Colonic mucosa (tissue), 4 donors: Measurements from ENCODE around the gene CCR3. TPM values are rescaled to one million over a fixed set of nuclear protein-coding genes. Genes with fewer than 3 reads are reported as not detected.
A peak's percentile ranks its signal among the peaks of the same experiment; 100 is the strongest.

ENCODE experiments used
- DNase-seq: peaks from one replicate; pipeline ENCODE4 v3.0.0-alpha.2; 2020
- H3K27ac ChIP-seq: fragments of 200-600 bp; one replicate; pipeline ENCODE4 v1.8.0; 2021
- H3K27me3 ChIP-seq: fragments of 200-600 bp; one replicate; pipeline ENCODE4 v1.8.0; 2021
- H3K36me3 ChIP-seq: fragments of 200-600 bp; one replicate; pipeline ENCODE4 v1.8.0; 2021
- H3K4me1 ChIP-seq: fragments of 200-600 bp; one replicate; pipeline ENCODE4 v1.8.0; 2021; ENCODE audit warnings: mild to moderate bottlenecking
- H3K4me3 ChIP-seq: fragments of 200-600 bp; one replicate; pipeline ENCODE4 v1.8.0; 2021
- H3K9ac ChIP-seq, 2 donors: one replicate each; pipeline ENCODE4 v1.7.0; 2013; ENCODE audit warnings: control low read depth in 2 of 2, low read depth in 2 of 2, low read length in 2 of 2
- H3K9me3 ChIP-seq: fragments of 200-600 bp; one replicate; pipeline ENCODE4 v1.8.0; 2021
- intact Hi-C: fragments of 100-400 bp; cut with DNase I; formaldehyde crosslinking; loops from one replicate; pipeline ENCODE4 v1.14.1; 2022
- total RNA-seq, 2 donors: library from RNA; stranded (reverse); fragmentation: NEBNext Ultra II Directional in 1 of 2; extraction: Animal tissue kit (Norgen Biotek cat#: 25700) in 1 of 2; gene quantifications; one replicate each; pipeline ENCODE4 v1.2.1, GENCODE V29; 2021
- TF ChIP-seq, protein P1 (sequence below): fragments of 200-600 bp; IDR thresholded peaks from one replicate; pipeline ENCODE4 v1.8.0; 2022; ENCODE audit warnings: antibody characterized with exemption, mild to moderate bottlenecking
- donor health status: healthy.
- donor health status: DM: no; HTN: no; CAD: no.
- donor health status: DM: no; HTN: no; CAD: no.

Gene CCR3
- total RNA-seq, 2 donors from 2014 or later: not detected

DNA sequence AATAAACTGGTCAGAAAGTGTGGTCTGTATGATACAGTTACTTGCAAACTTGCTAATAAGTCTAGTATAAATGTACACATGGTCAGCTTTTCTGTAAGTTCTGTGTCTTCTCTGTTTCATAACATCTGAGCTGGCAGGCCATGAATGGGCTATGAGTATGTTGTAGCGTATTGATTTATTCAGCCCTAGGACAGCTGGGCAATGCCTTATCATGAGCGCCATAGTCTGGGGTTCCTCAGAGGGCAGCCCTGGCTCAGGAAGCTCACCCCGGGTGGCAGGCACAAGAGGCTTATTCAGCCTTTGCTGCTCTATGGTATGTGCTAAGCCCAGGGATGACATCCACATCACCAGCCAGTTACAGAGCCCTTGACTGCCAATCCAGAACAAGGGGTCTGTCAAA is 61.0 kb downstream of the CCR3 start:
- Histone ChIP-seq H3K4me1 (no peaks in the 10 kb centered on the region), H3K27me3 (no peaks in the 10 kb centered on the region), H3K9me3 (no peaks in the 10 kb centered on the region), H3K27ac (no peak overlapping the region), H3K36me3 (no peaks in the 10 kb centered on the region), H3K9ac (no peak overlapping the region), H3K4me3 (no peak overlapping the region)
- intact Hi-C loops: no loop called here
- DNase-seq: no peak
- TF ChIP-seq, protein P1, sequence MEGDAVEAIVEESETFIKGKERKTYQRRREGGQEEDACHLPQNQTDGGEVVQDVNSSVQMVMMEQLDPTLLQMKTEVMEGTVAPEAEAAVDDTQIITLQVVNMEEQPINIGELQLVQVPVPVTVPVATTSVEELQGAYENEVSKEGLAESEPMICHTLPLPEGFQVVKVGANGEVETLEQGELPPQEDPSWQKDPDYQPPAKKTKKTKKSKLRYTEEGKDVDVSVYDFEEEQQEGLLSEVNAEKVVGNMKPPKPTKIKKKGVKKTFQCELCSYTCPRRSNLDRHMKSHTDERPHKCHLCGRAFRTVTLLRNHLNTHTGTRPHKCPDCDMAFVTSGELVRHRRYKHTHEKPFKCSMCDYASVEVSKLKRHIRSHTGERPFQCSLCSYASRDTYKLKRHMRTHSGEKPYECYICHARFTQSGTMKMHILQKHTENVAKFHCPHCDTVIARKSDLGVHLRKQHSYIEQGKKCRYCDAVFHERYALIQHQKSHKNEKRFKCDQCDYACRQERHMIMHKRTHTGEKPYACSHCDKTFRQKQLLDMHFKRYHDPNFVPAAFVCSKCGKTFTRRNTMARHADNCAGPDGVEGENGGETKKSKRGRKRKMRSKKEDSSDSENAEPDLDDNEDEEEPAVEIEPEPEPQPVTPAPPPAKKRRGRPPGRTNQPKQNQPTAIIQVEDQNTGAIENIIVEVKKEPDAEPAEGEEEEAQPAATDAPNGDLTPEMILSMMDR: no peak

GRCh38 chr3:46304739-46305138 is 62.5 kb downstream of the CCR3 start:
- DNase-seq: no peak
- H3K4me1 ChIP-seq: no peaks in the 10 kb centered on the region
- TF ChIP-seq, protein P1: no peak

GRCh38 chr3:46312991-46313390 is 70.7 kb downstream of the CCR3 start:
- no peaks in the 10 kb centered on the region for H3K27me3 ChIP-seq
- no peak overlapping the region for H3K27ac ChIP-seq
- intact Hi-C loops: no loop called here
- DNase-seq: peak; percentile 38
- no peaks in the 10 kb centered on the region for H3K9me3 ChIP-seq
- no peaks in the 10 kb centered on the region for H3K36me3 ChIP-seq
- no peak overlapping the region for H3K9ac ChIP-seq
- H3K4me3 ChIP-seq: no peak overlapping the region
- TF ChIP-seq, protein P1: no peak
- no peaks in the 10 kb centered on the region for H3K4me1 ChIP-seq

More at GRCh38 chr3:46304739-46305138, 62.5 kb downstream of the CCR3 start:
- no peaks in the 10 kb centered on the region for H3K9me3 ChIP-seq
- H3K36me3 ChIP-seq: no peaks in the 10 kb centered on the region
- H3K4me3 ChIP-seq: no peak overlapping the region
- H3K27me3 ChIP-seq: no peaks in the 10 kb centered on the region
- no peak overlapping the region for H3K27ac ChIP-seq
- H3K9ac ChIP-seq: no peak overlapping the region
- intact Hi-C loops: no loop called here

GRCh38 chr3:46314517-46314916 is 72.3 kb downstream of the CCR3 start:
- no peak overlapping the region for H3K4me3 ChIP-seq
- TF ChIP-seq, protein P1: no peak
- intact Hi-C loops: no loop called here
- H3K36me3 ChIP-seq: no peaks in the 10 kb centered on the region
- no peaks in the 10 kb centered on the region for H3K27me3 ChIP-seq
- no peak overlapping the region for H3K9ac ChIP-seq
- no peaks in the 10 kb centered on the region for H3K9me3 ChIP-seq
- DNase-seq: no peak
- no peaks in the 10 kb centered on the region for H3K4me1 ChIP-seq
- H3K27ac ChIP-seq: no peak overlapping the region

DNA sequence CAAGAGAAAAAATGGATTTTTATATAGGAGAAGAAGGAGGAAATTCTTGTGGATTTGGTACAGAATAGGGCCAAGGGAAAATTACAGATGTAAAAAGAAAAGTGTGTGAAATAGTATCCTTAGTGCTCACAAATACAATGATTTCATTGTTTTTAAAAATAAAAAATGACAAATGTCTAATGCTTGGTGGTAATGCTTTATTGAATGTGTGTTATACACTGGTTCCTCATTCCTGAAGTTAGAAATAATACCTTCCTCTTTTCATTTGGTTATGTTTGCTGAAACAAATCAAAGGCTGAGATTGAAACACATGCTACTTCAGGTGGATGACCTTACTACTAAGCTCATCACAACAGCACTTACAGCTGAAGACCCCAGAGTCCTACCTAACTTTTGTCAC is 73.9 kb downstream of the CCR3 start:
- intact Hi-C loops: no loop called here

More for the DNA sequence above, 73.9 kb downstream of the CCR3 start:
- TF ChIP-seq, protein P1: no peak
- no peak overlapping the region for H3K27ac ChIP-seq
- no peaks in the 10 kb centered on the region for H3K36me3 ChIP-seq
- DNase-seq: no peak
- no peaks in the 10 kb centered on the region for H3K4me1 ChIP-seq
- H3K9ac ChIP-seq: no peak overlapping the region
- no peak overlapping the region for H3K4me3 ChIP-seq
- H3K9me3 ChIP-seq: no peaks in the 10 kb centered on the region
- H3K27me3 ChIP-seq: no peaks in the 10 kb centered on the region

Other genes starting within 250 kb of the CCR3 start
- 10 to 100 TPM; 21.7 to 30.8 TPM for gene FYCO1, start 246.6 kb upstream of the CCR3 start, total RNA-seq
- under 1 TPM; 0.05 to 0.17 TPM for gene XCR1, start 215.0 kb upstream of the CCR3 start, total RNA-seq
- 1 to 10 TPM in 1 of 2 donors, under 1 TPM in 1; 0.57 to 6.0 TPM for gene CCR1, start 34.1 kb upstream of the CCR3 start, total RNA-seq
- 1 to 10 TPM; 1.5 to 3.0 TPM for gene CCR2, start 111.7 kb downstream of the CCR3 start, total RNA-seq
- gene CCR5, start 128.5 kb downstream of the CCR3 start, total RNA-seq: 1 to 10 TPM in 1 of 2 donors, under 1 TPM in 1; 0.57 to 1.9 TPM
- gene CCRL2, start 164.8 kb downstream of the CCR3 start, total RNA-seq: 10 to 100 TPM; 10.9 to 17.6 TPM
- 1 to 10 TPM; 1.0 to 1.6 TPM for gene LTF, start 222.4 kb downstream of the CCR3 start, total RNA-seq